GM23338 (cell line): ENCODE measurements around the gene STING1. TPM values are rescaled to one million over a fixed set of nuclear protein-coding genes. Genes with fewer than 3 reads are reported as not detected.
A peak's percentile ranks its signal among the peaks of the same experiment; 100 is the strongest.

Experiments
- ATAC-seq: fragments of 200-7000 bp; cut with Tn5 transposase; 3 replicates; pipeline ENCODE4 v1.9.1; 2020
- DNase-seq: peaks from one replicate; pipeline ENCODE4 v3.0.0-alpha.2; 2015; ENCODE audit warnings: low spot score
- H2AFZ ChIP-seq: fragments of 200-600 bp; sonication (generic); 2 replicates; pipeline ENCODE4 v1.8.0; 2016; ENCODE audit warnings: antibody characterized with exemption, mild to moderate bottlenecking, moderate library complexity
- H3F3A ChIP-seq: fragments of 200-600 bp; sonication (generic); replicated peaks from 2 replicates; pipeline ENCODE4 v1.8.0; 2017; ENCODE audit warnings: antibody characterized with exemption, mixed run types, low read depth
- H3K27ac ChIP-seq: fragments of 200-600 bp; sonication (generic); 2 replicates; pipeline ENCODE4 v1.6.1; 2016; ENCODE audit warnings: low read depth
- H3K27me3 ChIP-seq: fragments of 200-600 bp; sonication (generic); 2 replicates; pipeline ENCODE4 v1.8.0; 2016; ENCODE audit warnings: mild to moderate bottlenecking, mixed run types, moderate library complexity; ENCODE audit not compliant: insufficient read depth
- H3K36me3 ChIP-seq: fragments of 200-600 bp; sonication (generic); 2 replicates; pipeline ENCODE4 v1.8.0; 2016; ENCODE audit warnings: mild to moderate bottlenecking; ENCODE audit not compliant: insufficient read depth
- H3K4me1 ChIP-seq: fragments of 200-600 bp; sonication (generic); 2 replicates; pipeline ENCODE4 v1.8.0; 2016; ENCODE audit warnings: mild to moderate bottlenecking, moderate library complexity; ENCODE audit not compliant: insufficient read depth
- H3K4me2 ChIP-seq: fragments of 200-600 bp; sonication (generic); 2 replicates; pipeline ENCODE4 v1.7.1; 2017; ENCODE audit warnings: mixed run types
- H3K4me3 ChIP-seq: fragments of 200-600 bp; sonication (generic); 2 replicates; pipeline ENCODE4 v1.6.1; 2016; ENCODE audit warnings: mixed run types
- H3K79me2 ChIP-seq: fragments of 200-600 bp; sonication (generic); replicated peaks from 2 replicates; pipeline ENCODE4 v1.8.0; 2017; ENCODE audit warnings: mild to moderate bottlenecking; ENCODE audit not compliant: insufficient read depth
- H3K9me2 ChIP-seq: fragments of 200-600 bp; sonication (generic); 2 replicates; pipeline ENCODE4 v1.8.0; 2017; ENCODE audit not compliant: insufficient read depth
- H4K20me1 ChIP-seq: fragments of 200-600 bp; sonication (generic); replicated peaks from 2 replicates; pipeline ENCODE4 v1.8.0; 2017; ENCODE audit warnings: mild to moderate bottlenecking; ENCODE audit not compliant: insufficient read depth
- H3K27ac Mint-ChIP-seq: 2 replicates; pipeline ENCODE4 v1.8.0; 2020; ENCODE audit warnings: inconsistent platforms, mild to moderate bottlenecking, moderate library complexity, mixed read lengths
- H3K27me3 Mint-ChIP-seq: 3 replicates; pipeline ENCODE4 v1.8.0; 2022; ENCODE audit warnings: low read depth, mild to moderate bottlenecking, moderate library complexity, mixed read lengths, inconsistent platforms; ENCODE audit not compliant: insufficient read depth, poor library complexity
- H3K36me3 Mint-ChIP-seq: 3 replicates; pipeline ENCODE4 v1.8.0; 2021; ENCODE audit warnings: low read depth, mild to moderate bottlenecking, inconsistent platforms, moderate library complexity, mixed read lengths
- H3K4me1 Mint-ChIP-seq: 3 replicates; pipeline ENCODE4 v1.8.0; 2020; ENCODE audit warnings: mild to moderate bottlenecking, inconsistent platforms, mixed read lengths
- H3K4me3 Mint-ChIP-seq: 3 replicates; pipeline ENCODE4 v1.8.0; 2021; ENCODE audit warnings: moderate library complexity, mild to moderate bottlenecking, inconsistent platforms, mixed read lengths
- H3K9me3 Mint-ChIP-seq: 3 replicates; pipeline ENCODE4 v1.8.0; 2020; ENCODE audit warnings: moderate library complexity, mild to moderate bottlenecking, inconsistent platforms, mixed read lengths
- CREB1 ChIP-seq: fragments of 250-450 bp; sonication (Bioruptor Pico); IDR thresholded peaks from 2 replicates; pipeline ENCODE4 v1.5.0; 2020; ENCODE audit warnings: low read depth, mild to moderate bottlenecking, moderate library complexity
- CTCF ChIP-seq, 2 experiments: fragments of 200-600 bp in 1 of 2; sonication (generic) in 1 of 2; conservative IDR thresholded peaks; 2 replicates each; pipeline versions ENCODE4 v1.5.1 to v1.6.1; 2016 to 2017; ENCODE audit warnings: antibody characterized with exemption in 2 of 2, low read depth in 2 of 2, mild to moderate bottlenecking in 2 of 2, moderate library complexity in 1 of 2
- ETS1 ChIP-seq: IDR thresholded peaks from 2 replicates; pipeline ENCODE4 v1.6.1; 2016; ENCODE audit warnings: antibody characterized with exemption
- EZH2 ChIP-seq: fragments of 200-600 bp; sonication (generic); IDR thresholded peaks from one replicate; pipeline ENCODE4 v1.8.0; 2017; ENCODE audit warnings: antibody characterized with exemption, mild to moderate bottlenecking, low read depth; ENCODE audit not compliant: unreplicated experiment
- EZH2phosphoT487 ChIP-seq: fragments of 200-600 bp; sonication (generic); IDR thresholded peaks from one replicate; pipeline ENCODE4 v1.8.1; 2018; ENCODE audit warnings: antibody characterized with exemption; ENCODE audit not compliant: unreplicated experiment
- NANOG ChIP-seq: IDR thresholded peaks from 2 replicates; pipeline ENCODE4 v1.6.1; 2016; ENCODE audit warnings: antibody characterized with exemption, borderline replicate concordance
- POLR2AphosphoS5 ChIP-seq: IDR thresholded peaks from 2 replicates; pipeline ENCODE4 v1.6.1; 2016; ENCODE audit warnings: antibody characterized with exemption, low read depth
- REST ChIP-seq: IDR thresholded peaks from one replicate; pipeline ENCODE4 v1.6.1; 2018; ENCODE audit warnings: antibody characterized with exemption; ENCODE audit not compliant: unreplicated experiment
- STAT1 ChIP-seq: IDR thresholded peaks from one replicate; pipeline ENCODE4 v1.6.1; 2016; ENCODE audit warnings: antibody characterized with exemption; ENCODE audit not compliant: unreplicated experiment
- ZNF114 ChIP-seq: fragments of 250-450 bp; sonication (Bioruptor Pico); IDR thresholded peaks from 2 replicates; pipeline ENCODE4 v1.5.0; 2020; ENCODE audit warnings: mild to moderate bottlenecking, moderate library complexity
- ZNF331 ChIP-seq: fragments of 250-450 bp; sonication (Bioruptor Pico); IDR thresholded peaks from 2 replicates; pipeline ENCODE4 v1.5.0; 2020; ENCODE audit warnings: low read depth, mild to moderate bottlenecking, moderate library complexity
- polyA plus RNA-seq: library from polyadenylated mRNA; unstranded; fragments of >200 nt; fragmentation: Nextera tagmentation; extraction: Ambion mirVana; gene quantifications from 2 replicates; pipeline ENCODE4 v1.2.1, GENCODE V29; 2016
- total RNA-seq: library from RNA; depleted of rRNA; stranded (reverse); fragments of >200 nt; shearing (Covaris generic); gene quantifications from 2 replicates; pipeline ENCODE4 v1.2.3, GENCODE V29; 2014

The STING1 gene
- total and polyA plus RNA-seq, 2 experiments from 2014 or later: 0.66 TPM; not detected in 1

- no peak for TF ChIP-seq ZNF331
- TF ChIP-seq REST: no peak
- TF ChIP-seq STAT1: no peak
- TF ChIP-seq NANOG: no peak
- no peak for TF ChIP-seq ZNF114 (CRISPR knock-in tag)
Observed at GRCh38 chr5:139460455-139460854, 22.1 kb downstream of the STING1 start (continued).

- no peak overlapping the region for H3K4me3 Mint-ChIP-seq
- no peak overlapping the region for H3K4me3 ChIP-seq
- peaks cover 33% of the 10 kb centered on the region for H3K4me1 Mint-ChIP-seq
- no peaks in the 10 kb centered on the region for H3K79me2 ChIP-seq
- no peak overlapping the region for H3K27ac ChIP-seq
- H3K4me1 ChIP-seq: peaks cover 22% of the 10 kb centered on the region
- DNase-seq: no peak
- no peaks in the 10 kb centered on the region for H3K9me2 ChIP-seq
- no peaks in the 10 kb centered on the region for H3K27me3 ChIP-seq
- H3K27ac Mint-ChIP-seq: no peak overlapping the region
- H3K36me3 Mint-ChIP-seq: no peaks in the 10 kb centered on the region
- no peaks in the 10 kb centered on the region for H4K20me1 ChIP-seq
- H3K4me2 ChIP-seq: no peak overlapping the region
- no peaks in the 10 kb centered on the region; the same call in 1 of the 2 replicates for H3K36me3 ChIP-seq
- no peaks in the 10 kb centered on the region for H3K9me3 Mint-ChIP-seq
- peaks cover 23% of the 10 kb centered on the region for H3K27me3 Mint-ChIP-seq
- 0 out of 2 replicates have a peak, but pooled peaks cover 11% of the 10 kb centered on the region for H3F3A ChIP-seq
- no peak overlapping the region; the same call in 1 of the 2 replicates for H2AFZ ChIP-seq
- ATAC-seq: peak; percentile 10; the same call in 2 of the 3 replicates
- TF ChIP-seq ZNF114 (CRISPR knock-in tag) (no peak), EZH2phosphoT487 (no peak), ETS1 (no peak), REST (no peak), ZNF331 (no peak), NANOG (no peak), POLR2AphosphoS5 (no peak), CTCF (conservative IDR thresholded peaks at IDR 0.05; ENCODE audit: low read depth in 2 of 2) (no peak), CREB1 (CRISPR knock-in tag) (no peak), EZH2 (no peak)
Observed at GRCh38 chr5:139459451-139459934, 23.1 kb downstream of the STING1 start.
